AG04449 (cell line): ENCODE data around the gene ITGAD.

Experiments used
- CTCF ChIA-PET: fragments of 350-600 bp; formaldehyde crosslinking; extraction: SDS; loops from one replicate; lab custom pipeline; 2021; ENCODE audit warnings: antibody characterized with exemption; lab: Yijun Ruan, JAX
- POLR2A ChIA-PET: fragments of 400-600, 350-600 bp; formaldehyde crosslinking; extraction: SDS; loops from one replicate; lab custom pipeline; 2020; ENCODE audit warnings: antibody characterized with exemption, inconsistent platforms; lab: Yijun Ruan, JAX
- DNase-seq: peaks from one replicate; pipeline ENCODE4 v3.0.0-alpha.2; 2010; ENCODE audit warnings: low read depth, low spot score
- H3K4me3 ChIP-seq: 2 replicates; pipeline ENCODE4 v1.5.1; 2011; ENCODE audit warnings: low read depth, mild to moderate bottlenecking, control low read depth, low read length
- TF ChIP-seq, protein P1 (sequence below): IDR thresholded peaks from one replicate; pipeline ENCODE4 v1.5.1; 2011; ENCODE audit warnings: mild to moderate bottlenecking, moderate library complexity, low read length, control low read depth, inconsistent platforms; ENCODE audit not compliant: insufficient read depth; ENCODE audit errors: missing control alignments

The ITGAD gene

DNA sequence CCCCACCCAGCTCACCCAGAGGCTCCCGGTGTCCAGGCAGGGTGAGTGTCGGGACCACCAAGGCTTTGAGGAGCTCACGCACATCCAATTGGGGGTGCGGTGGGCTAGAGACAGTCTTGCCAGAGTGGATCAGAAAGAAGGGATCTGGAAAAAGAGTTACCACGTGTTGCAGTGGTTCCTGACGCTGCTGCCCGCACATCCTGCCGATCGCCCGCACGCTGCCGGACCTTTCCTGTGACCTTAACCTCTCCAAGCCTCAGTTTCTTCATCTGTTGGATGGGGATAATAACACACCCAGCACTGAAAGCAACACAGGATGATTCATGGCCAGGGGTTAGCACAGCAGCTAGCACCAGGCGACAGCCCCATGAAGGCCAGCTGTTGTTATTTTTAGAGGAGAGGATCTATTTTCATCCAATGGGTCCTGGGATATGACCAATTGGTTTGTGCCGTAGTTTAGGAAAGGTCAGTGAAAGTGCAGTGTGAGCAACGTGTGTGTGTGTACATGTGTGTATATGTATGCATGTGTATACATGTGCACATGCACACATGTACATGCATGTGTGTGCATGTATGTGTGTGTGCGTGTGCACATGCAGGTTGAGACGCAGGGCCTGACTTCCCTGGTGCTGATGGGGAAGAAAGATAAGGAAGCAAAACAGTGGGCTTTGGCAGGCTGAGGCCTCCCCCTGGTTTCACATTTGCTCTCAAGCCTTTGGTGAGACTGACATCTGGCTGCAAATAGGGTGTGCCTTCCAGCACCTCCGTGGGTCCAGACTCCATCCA lies 35.6 kb upstream of the ITGAD start:
- H3K4me3 ChIP-seq: no peak overlapping the region
- CTCF ChIA-PET: no interaction called here
- TF ChIP-seq, protein P1, sequence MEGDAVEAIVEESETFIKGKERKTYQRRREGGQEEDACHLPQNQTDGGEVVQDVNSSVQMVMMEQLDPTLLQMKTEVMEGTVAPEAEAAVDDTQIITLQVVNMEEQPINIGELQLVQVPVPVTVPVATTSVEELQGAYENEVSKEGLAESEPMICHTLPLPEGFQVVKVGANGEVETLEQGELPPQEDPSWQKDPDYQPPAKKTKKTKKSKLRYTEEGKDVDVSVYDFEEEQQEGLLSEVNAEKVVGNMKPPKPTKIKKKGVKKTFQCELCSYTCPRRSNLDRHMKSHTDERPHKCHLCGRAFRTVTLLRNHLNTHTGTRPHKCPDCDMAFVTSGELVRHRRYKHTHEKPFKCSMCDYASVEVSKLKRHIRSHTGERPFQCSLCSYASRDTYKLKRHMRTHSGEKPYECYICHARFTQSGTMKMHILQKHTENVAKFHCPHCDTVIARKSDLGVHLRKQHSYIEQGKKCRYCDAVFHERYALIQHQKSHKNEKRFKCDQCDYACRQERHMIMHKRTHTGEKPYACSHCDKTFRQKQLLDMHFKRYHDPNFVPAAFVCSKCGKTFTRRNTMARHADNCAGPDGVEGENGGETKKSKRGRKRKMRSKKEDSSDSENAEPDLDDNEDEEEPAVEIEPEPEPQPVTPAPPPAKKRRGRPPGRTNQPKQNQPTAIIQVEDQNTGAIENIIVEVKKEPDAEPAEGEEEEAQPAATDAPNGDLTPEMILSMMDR: no peak
- POLR2A ChIA-PET: no interaction called here
- DNase-seq: no peak

DNA sequence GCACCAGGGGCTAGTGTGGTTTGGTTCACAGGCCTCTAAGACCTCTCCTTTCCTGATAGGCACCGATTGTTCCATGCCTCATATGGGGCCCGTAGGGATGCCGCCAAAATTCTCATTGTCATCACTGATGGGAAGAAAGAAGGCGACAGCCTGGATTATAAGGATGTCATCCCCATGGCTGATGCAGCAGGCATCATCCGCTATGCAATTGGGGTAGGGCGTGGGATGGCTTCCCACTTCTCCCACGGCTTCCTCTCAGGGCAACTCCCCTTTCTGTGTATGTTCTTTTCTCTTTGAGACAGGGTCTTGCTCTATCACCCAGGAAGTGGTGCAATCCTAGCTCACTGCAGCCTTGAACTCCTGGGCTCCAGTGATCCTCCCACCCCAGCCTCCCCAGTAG lies 32.9 kb upstream of the ITGAD start:
- DNase-seq: no peak
- POLR2A ChIA-PET: no interaction called here
- CTCF ChIA-PET: no interaction called here
- H3K4me3 ChIP-seq: no peak overlapping the region
- TF ChIP-seq, protein P1: no peak

DNA sequence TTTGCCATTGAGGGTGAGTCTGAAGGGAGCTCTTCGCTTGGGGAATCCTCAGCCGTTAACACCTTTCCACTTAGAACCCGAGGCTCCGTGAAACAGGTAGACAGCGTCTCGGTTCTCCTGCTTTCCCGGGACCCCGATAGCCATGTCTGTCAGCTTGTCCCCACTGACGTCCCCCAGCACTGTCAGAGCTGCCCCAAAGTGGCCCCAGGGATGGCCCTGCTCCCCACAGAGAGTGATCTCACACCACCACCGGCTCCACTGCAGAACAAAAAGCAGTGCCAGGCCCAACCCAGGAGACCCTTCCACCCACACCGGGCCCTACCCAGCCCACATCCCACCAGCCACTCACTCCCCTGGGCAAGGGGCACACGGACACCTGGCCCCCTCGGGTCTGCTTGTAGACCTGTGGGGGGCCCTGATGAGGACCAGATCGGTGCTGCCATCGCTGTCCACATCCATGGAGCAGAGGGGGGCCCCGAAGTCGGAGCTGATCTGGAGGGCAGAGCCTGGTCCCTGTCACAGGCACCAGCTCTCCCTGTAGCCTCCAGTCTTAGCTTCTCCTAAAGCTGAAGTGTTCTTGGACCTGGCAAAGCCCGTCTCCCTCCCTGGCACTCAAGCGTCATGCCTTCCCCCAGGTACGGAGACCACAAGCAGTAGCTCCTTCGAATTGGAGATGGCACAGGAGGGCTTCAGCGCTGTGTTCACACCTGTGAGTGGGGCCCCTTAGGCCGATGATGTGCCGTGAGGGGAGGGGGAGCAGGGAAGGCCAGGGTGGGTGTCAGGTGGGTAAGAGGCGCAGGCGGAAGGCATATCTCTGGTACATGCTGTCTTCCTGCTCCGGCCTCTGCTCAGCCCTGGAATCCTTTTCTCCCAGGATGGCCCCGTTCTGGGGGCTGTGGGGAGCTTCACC lies 31.7 kb upstream of the ITGAD start:
- ChIA-PET CTCF (no interaction called here), POLR2A (no interaction called here)
- TF ChIP-seq, protein P1: no peak
- DNase-seq: no peak
- H3K4me3 ChIP-seq: no peak overlapping the region

DNA sequence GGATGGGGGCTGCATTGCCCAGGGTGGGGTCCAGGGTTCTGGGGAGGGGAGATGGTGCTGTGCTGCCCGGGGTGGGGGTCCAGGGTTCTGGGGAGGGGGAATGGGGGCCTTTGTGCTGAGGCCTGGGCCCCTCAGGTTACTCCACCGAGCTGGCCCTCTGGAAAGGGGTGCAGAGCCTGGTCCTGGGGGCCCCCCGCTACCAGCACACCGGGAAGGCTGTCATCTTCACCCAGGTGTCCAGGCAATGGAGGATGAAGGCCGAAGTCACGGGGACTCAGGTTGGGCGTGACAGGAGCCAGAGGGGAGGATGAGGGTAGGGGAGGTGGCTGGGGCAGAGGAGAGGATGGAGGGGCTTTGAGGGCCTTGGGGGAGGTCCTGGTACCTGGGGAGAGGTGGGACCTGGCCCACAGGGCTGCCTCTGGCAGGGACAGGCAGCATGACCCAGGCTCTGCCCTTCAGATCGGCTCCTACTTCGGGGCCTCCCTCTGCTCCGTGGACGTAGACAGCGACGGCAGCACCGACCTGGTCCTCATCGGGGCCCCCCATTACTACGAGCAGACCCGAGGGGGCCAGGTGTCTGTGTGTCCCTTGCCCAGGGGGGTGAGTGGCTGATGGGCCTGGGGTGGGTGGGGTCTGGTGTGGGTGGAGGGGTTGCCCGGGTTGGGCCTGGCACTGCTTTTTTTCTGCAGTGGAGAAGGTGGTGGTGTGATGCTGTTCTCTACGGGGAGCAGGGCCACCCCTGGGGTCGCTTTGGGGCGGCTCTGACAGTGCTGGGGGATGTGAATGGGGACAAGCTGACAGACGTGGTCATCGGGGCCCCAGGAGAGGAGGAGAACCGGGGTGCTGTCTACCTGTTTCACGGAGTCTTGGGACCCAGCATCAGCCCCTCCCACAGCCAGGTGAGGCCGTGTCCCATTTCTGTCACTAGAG lies 30.4 kb upstream of the ITGAD start:
- ChIA-PET CTCF (no interaction called here), POLR2A (no interaction called here)
- H3K4me3 ChIP-seq: no peak overlapping the region
- DNase-seq: no peak
- TF ChIP-seq, protein P1: no peak

DNA sequence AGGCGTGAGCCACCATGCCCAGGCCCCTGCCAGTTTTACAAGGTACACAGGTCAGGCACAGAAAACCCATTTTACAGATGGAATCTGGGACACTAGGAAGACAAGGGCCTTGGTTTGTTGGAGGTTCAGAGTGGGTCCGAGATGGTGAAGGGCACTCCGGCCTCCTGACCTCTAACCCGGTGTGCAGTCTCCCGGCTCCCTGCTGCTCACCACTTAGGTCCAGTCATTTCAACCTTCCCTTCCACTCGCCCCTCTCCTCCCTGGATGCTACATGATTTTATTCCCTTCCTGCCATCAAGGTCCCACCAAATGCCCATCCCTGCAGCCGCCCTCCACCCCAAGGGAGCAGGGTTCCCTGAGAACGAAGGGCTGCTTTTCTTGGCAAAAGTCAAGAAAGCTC lies 29.4 kb upstream of the ITGAD start:
- H3K4me3 ChIP-seq: no peak overlapping the region
- ChIA-PET CTCF (no interaction called here), POLR2A (no interaction called here)
- no peak for DNase-seq
- TF ChIP-seq, protein P1: no peak

DNA sequence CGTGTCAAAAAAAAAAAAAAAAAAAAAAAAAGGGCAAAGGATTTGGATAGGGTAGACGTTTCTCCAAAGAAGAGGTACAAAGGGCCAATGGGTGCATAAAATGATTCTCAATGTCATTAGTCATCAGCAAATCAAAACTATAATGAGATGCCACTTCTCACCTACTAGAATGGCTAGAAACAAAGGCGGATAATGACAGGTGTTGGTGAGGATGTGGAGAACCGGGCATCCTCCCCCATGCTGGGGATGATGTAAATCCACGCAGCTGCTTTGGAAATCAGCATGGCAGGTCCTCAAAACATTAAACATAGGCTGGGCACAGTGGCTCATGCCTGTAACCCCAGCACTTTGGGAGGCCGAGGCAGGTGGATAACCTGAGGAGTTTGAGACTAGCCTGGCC lies 28.7 kb upstream of the ITGAD start:
- CTCF ChIA-PET: no interaction called here
- POLR2A ChIA-PET: no interaction called here
- TF ChIP-seq, protein P1: no peak

More for the DNA sequence above, 28.7 kb upstream of the ITGAD start:
- H3K4me3 ChIP-seq: no peak overlapping the region
- DNase-seq: no peak
